HG03039 (cell line): ENCODE measurements around the gene MYBPHL.

Experiments
- ATAC-seq: cut with Tn5 transposase; IDR thresholded peaks from one replicate; pipeline ENCODE4 v1.9.1; 2021; ENCODE audit warnings: mild to moderate bottlenecking, moderate library complexity; ENCODE audit not compliant: unreplicated experiment

The MYBPHL gene

DNA sequence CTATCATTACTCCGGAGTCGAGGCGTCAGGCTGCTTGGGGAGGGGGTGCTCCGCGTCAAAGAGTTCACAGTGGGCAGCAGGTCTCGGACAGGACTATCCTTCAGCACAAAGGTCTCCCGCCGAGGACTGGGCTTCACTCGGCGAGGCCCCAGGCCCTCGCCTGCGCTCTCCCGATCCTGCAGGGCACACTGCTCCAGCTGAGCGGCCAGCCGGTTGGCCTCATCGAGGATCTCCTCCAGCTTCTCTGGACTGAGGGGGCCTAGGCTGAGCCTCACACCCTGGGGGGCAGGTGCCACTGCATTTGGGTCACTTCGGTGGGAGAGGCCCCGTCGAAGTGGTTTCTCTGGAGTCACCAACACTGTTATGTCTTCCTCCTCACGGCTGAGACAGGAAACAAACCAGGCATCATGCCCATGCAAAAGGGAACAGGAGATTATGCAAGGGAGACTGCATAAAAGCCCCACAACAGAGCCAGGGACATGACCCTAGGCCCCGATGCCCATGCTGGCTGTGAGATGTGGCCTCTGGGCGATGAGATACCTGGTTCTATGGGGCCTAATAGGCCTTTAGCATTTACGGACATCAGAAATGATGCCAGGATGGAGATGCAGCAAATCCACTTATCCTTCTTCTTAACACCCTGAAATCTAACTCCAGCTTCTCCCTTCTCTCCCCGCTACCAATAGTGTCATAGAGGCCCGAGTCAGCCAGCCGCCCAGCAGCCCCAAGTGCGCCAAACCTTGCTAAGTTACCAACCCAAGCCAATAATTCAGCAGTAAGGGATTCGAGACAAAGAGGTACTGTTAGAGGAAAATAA is 24.9 kb downstream of the MYBPHL start:
- no peak for ATAC-seq

DNA sequence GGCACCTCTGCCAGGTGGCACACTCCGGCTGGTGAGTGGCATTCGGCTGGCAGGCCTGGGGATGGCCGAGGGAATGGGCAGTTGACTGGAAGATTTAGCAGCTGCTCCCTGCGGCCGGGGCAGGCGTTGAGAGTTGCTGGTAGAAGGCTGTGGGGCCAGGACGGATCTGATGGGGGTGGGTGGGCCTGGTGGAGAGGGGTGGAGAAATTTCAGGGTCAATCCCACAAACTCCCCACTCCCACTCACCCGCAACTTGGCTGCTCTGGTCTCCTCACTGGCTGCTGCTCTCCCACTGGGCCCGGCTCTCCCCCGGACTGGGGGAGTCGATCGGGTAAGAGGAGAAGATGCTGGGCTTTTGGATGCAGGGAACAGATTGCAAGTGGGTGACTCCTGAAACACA is 25.9 kb downstream of the MYBPHL start:
- ATAC-seq: no peak

DNA sequence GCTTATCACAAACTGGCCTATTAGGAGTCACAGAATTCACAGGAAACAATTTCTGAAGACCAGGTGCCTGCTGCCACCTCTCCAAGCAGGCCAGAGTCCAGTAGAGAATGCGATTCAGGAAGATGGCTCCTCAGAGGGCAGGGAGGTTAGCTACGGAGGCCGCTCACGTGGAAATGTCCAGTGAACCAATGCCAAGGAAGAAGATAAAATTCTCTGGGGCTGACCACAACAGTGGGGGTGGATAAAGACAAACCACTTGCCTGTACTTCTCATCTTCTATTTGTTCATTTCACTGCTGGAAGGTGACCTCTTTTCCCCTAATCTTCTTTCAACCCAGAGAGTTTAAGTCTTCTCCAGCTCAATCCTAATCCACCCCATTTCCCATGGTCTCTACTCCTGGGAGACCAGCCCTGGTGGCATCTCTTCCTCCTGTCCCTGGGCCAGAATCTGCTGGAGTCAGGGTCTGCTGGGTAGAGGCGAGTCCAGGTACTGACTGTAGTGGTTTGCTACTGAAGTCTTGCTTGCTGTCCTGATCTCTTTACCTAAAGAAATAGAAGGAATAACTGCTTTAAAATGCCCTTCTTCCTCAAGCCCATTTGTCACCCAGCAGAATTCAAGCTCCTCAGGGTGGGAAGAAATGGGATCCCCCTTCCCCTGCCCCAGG is 27.1 kb downstream of the MYBPHL start:
- no peak for ATAC-seq

DNA sequence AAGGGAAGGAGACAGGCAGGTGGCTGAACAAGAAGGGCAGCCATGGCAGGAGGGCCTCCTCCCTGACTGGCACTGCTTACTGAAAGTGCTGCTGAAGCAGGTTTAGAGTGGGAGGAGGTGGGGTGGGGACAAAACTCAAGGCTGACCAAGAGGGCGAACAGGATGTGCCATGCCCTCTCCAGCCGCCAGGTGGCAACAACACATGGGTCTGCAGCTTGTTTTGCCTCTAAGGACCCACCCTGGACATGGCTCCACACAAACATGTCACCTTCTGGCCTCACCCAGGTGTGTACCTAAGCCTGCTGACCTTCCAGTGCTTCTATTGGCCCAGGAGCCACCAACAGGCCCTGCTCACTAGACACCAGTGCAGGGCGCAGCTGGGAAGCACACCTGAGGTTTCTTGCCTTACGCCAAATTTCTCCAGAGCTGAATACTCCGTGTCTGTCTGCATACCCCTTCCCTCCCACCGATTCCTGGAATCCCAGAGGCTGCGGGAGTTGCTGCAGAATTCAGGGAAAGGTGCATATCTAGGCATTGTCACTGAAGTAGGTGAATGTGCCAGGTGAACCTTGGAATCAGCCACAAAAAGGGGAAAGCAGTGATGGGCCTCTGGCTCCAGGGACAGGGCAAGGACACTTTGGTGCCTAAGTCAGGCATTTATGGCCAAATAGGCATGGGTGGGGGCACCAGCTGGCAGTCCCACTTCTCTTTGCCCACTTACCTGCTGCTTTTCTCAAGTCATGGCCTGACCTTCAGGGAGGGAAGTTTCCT is 29.2 kb downstream of the MYBPHL start:
- ATAC-seq: peak; percentile 66

DNA sequence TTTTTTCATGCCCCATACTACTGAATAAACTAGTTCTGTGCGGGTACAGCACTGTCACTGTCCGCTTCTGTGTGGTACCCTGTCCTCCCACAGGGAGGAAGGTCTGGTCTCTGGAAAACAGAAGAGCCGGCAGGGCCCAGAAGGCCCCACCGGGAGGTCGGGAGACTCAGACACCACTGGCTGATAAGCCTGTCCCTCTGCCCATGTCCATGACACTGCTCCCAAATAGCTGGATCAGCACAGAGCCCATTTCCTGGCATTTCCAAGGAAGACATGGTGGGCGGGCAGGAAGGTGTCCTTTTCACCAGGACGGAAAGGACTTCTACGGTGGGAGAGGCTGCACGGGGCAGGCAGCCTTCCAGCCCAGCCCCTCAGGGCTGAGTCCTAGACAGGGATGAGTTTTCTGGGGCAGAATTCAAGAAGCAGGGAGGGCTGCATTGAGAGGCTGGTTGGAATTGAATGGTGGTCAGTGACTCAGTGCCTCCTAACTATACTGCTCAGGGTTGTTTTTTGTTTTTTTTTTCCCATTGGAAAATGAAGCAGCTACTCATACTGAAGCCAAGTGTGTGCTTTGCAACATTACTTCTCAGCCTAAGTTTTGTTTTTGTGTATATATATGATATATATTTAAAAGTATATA is 31.0 kb downstream of the MYBPHL start:
- ATAC-seq: no peak

DNA sequence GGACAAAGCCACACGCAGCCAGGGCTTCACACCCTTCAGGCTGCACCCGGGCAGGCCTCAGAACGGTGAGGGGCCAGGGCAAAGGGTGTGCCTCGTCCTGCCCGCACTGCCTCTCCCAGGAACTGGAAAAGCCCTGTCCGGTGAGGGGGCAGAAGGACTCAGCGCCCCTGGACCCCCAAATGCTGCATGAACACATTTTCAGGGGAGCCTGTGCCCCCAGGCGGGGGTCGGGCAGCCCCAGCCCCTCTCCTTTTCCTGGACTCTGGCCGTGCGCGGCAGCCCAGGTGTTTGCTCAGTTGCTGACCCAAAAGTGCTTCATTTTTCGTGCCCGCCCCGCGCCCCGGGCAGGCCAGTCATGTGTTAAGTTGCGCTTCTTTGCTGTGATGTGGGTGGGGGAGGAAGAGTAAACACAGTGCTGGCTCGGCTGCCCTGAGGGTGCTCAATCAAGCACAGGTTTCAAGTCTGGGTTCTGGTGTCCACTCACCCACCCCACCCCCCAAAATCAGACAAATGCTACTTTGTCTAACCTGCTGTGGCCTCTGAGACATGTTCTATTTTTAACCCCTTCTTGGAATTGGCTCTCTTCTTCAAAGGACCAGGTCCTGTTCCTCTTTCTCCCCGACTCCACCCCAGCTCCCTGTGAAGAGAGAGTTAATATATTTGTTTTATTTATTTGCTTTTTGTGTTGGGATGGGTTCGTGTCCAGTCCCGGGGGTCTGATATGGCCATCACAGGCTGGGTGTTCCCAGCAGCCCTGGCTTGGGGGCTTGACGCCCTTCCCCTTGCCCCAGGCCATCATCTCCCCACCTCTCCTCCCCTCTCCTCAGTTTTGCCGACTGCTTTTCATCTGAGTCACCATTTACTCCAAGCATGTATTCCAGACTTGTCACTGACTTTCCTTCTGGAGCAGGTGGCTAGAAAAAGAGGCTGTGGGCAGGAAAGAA is 32.0 kb downstream of the MYBPHL start:
- ATAC-seq: no peak

DNA sequence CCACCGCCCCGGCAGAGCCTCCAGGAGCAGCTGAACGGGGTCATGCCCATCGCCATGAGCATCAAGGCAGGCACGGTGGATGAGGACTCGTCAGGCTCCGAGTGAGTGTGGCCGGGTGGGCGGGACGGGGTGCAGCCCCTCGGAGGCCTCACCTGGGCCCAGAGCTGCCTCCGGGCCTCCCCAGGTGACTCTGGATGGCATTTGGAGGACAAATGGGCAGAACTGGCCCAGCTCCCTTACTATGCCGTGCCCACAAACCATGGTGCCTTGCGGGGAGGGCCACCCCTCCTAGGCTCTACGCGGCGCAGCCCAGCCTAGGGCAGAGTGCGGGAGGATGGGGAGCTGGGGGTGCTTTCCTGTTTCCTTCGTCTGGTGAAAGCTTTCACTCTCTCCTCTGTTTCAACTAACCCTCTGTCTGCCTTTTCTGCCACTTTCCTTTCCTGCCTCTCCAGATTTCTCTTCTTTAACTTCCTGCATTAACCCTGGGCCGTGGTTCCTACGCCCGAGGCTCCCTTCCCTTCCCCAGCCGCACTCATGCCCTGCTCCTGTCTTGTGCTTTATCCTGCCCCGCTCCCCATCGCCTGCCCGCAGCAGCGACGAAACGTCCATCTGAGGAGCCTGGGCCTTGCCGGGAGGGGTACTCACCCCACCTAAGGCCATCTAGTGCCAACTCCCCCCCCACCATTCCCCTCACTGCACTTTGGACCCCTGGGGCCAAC is 33.1 kb downstream of the MYBPHL start:
- ATAC-seq: no peak

DNA sequence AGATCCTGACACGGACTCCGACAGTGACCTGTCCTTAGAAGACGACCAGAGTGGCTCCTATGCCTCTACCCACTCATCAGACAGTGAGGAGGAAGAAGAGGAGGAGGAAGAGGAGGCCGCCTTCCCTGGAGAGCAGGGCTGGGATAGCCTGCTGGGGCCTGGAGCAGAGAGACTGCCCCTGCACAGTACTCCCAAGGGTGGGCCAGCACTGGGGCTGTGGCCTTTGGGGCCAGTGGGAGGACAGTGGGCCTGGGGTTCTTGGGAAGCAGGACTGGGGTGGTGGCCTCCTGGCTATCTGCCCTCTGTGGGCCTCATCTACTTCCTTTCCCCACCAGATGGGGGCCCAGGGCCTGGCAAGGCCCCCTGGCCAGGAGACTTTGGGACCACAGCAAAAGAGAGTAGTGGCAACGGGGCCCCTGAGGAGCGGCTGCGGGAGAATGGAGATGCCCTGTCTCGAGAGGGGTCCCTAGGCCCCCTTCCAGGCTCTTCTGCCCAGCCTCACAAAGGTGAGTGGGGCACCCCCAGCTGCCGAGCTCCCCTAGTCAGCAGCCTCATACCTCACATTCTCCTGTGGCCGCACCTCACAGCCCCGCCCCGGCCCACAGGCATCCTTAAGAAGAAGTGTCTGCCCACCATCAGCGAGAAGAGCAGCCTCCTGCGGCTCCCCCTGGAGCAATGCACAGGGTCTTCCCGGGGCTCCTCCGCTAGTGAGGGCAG is 33.8 kb downstream of the MYBPHL start:
- ATAC-seq: no peak

DNA sequence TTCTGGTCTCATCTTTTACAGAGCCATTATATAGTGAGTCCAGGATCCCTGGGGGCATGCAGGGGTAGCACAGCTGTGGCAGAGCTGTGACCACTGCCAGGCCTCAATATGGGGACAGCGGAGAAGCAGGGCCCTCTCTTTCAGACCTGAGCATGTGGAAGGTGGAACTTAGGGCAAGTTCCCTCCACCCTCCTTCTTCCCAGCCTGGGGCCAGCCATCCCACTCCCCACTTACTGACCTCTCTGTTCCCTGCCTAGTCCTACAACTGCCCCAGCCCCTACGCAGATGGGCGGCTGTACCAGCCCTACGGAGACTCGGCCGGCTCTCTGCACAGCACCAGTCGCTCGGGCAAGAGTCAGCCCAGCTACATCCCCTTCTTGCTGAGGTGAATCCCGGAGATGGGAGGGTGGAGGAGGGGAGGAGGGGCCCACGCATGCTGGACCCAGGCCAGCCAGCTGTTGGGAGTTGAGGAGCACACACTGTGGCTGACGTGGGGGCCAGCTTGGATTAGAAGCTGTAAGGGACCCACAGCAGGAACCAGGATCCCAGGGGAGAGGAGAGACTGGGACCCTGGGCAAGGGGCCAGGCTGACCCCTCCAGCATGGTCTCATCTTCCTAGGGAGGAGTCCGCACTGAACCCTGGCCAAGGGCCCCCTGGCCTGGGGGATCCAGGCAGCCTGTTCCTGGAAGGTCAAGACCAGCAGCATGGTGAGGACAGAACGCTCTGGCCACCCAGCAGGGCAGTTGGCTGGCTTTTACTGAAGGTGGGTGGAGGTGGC is 34.6 kb downstream of the MYBPHL start:
- ATAC-seq: no peak

DNA sequence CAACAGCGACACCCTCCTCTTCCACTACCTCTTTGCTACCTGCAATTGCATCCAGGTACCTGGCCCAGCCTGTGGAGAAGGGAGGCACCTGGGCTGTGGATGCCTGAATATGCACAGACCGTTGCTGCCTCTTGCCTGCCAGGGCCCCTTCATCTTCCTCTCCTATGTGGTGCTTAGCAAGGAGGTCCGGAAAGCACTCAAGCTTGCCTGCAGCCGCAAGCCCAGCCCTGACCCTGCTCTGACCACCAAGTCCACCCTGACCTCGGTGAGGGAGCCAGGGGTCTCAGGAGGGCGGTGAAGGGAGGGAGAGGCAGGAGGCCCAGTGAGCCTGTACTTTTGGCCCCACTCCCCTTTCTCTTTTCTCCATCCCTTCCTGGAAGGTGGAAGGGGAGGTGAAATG is 35.4 kb downstream of the MYBPHL start:
- ATAC-seq: no peak

DNA sequence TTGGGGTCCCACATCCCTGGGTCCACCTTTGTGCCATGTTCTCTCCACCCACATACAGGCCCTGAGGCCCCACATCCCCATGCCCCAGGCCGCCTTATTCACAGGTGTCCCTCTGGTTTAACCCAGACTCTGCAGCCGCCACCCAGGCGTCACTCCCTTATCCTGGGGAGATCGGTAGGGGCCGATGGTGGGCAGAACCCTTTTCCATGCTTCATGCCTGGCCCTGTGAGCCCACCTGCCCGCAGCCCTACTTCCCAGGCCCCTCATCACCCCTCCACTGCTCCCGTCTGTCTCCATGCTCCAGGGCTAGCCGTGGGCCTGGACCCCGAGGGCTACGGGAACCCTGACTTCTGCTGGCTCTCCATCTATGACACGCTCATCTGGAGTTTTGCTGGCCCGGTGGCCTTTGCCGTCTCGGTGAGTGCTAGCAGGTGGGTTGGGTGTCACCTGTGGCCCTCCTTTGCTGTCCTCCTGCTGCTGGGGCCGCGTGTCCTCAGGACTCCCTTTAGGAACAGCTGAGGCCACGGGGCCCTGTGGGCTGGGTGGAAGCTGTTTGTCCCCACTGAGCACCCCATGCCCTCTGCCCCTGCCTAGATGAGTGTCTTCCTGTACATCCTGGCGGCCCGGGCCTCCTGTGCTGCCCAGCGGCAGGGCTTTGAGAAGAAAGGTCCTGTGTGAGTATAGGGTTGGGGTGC is 36.0 kb downstream of the MYBPHL start:
- no peak for ATAC-seq

DNA sequence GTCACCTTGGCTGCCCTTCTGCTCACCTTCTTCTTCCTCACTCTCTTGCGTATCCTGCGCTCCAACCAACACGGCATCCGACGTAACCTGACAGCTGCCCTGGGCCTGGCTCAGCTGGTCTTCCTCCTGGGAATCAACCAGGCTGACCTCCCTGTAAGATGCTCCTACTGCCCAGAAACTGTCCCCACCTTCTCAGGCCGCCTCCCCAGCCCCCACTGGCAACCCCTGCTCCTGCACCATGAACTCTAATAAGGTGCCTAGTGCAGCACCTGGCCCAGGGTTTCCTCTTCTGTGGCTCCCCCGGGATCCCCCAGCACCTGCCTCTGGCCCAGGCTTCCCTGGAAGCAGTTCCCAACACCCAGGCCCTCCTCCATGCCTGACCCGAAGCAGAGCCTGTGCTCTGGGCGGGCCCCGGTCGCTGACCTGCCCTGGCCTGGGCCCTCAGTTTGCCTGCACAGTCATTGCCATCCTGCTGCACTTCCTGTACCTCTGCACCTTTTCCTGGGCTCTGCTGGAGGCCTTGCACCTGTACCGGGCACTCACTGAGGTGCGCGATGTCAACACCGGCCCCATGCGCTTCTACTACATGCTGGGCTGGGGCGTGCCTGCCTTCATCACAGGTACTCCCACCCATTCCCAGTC is 36.7 kb downstream of the MYBPHL start:
- ATAC-seq: no peak

DNA sequence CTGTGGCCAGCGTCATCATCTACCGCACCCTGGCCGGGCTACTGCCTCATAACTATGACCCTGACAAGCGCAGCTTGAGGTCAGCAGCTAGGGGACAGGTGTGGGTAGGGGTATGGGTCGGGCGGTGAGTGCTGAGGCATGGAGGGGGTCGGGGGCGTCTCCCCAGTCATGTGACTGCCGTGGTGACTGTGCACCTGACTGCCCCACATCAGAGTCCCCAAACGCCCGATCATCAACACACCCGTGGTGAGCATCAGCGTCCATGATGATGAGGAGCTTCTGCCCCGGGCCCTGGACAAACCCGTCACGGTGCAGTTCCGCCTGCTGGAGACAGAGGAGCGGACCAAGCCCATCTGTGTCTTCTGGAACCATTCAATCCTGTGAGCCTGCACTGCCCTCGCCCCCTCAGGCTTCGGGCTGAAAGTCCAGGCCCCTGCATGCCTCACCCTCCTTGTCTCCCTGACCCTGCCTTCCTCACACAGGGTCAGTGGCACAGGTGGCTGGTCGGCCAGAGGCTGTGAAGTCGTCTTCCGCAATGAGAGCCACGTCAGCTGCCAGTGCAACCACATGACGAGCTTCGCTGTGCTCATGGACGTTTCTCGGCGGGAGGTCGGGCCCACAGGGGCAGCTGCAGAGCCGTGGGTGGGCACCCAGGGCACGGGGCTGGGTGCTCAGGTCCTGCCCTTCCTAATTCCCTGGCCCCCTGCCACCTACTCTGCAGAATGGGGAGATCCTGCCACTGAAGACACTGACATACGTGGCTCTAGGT is 37.4 kb downstream of the MYBPHL start:
- no peak for ATAC-seq

DNA sequence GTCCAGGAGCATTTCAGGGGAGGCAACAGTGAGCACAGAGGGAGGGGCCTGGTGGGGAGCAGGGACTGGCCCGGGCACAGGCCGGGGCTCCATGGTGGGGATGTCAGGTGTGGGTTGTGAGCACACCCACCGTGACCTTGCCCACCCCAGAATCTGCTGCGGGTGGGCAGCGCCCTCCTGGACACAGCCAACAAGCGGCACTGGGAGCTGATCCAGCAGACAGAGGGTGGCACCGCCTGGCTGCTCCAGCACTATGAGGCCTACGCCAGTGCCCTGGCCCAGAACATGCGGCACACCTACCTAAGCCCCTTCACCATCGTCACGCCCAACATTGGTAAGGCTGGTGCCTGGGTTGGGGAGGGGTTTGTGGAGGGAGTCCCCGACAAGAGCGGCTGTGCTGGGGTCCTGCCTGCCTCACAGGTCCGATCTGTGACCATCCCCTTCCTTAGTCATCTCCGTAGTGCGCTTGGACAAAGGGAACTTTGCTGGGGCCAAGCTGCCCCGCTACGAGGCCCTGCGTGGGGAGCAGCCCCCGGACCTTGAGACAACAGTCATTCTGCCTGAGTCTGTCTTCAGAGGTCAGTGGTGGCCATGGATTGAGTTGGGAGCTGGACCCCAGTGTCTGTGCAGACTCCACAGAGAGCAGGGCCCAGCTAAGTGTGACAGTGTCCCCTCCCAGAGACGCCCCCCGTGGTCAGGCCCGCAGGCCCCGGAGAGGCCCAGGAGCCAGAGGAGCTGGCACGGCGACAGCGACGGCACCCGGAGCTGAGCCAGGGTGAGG is 38.2 kb downstream of the MYBPHL start:
- ATAC-seq: no peak

DNA sequence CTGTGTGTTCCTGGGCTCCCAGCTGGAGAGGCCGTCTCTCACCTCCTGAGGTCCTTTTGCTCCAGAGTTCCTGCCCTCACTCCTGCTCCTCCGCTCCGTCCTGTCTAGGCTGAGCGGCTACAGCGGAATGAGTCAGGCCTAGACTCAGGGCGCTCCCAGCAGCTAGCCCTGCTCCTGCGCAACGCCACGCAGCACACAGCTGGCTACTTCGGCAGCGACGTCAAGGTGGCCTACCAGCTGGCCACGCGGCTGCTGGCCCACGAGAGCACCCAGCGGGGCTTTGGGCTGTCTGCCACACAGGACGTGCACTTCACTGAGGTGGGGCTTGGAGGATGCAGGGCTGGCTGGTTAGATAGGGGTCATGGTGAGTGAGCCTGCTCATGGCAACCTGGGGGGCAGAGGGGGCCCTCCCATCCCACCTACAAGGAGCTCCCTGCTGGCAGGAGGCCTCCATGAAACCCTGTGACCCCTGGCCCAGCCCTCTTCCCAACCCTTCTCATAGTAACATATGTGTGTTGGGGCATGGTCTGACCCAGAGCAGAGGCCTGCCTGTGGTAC is 39.0 kb downstream of the MYBPHL start:
- no peak for ATAC-seq
